ENCODE data around the gene MINDY4.

DNA sequence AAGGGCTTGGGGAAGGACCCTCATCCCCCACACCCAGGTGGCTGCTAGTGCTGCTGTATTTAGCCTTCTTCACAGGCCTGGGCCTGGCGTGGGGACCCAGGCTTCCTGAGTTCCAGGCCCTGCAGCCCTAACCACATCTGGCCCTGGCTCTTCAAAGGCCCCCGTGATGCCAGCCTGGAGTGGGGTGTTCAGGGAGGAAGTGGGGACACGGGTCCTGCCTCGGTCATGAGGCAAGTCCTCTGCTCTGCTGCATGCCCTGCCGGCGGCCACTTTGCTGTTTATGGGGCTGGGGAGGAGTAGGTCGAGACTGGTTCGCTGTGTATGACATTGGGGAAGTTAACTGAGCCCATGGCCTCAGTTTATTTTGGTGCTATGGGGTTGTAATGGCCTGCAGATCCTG, 131.9 kb downstream of the MINDY4 start:
- no peak for TF ChIP-seq POLR2AphosphoS5 (IDR thresholded peaks at IDR 0.05)
- no peak for TF ChIP-seq CTCF (IDR thresholded peaks at IDR 0.05)
- no peak for TF ChIP-seq POLR2A (IDR thresholded peaks at IDR 0.05)
